CD4-positive, alpha-beta T cell (primary cell): ENCODE results near the gene DDI1. TPM values are rescaled to one million over a fixed set of nuclear protein-coding genes. Genes with fewer than 3 reads are reported as not detected.

Experiments
- ATAC-seq: fragments of 200-7000 bp; cut with Tn5 transposase; one replicate; pipeline ENCODE4 v1.10.0; 2022; ENCODE audit warnings: mild to moderate bottlenecking; ENCODE audit not compliant: poor library complexity
- CTCF ChIA-PET: fragments of 350-600 bp; sonication (Branson Sonifier 250); formaldehyde crosslinking; loops from one replicate; lab custom pipeline; 2021; ENCODE audit warnings: antibody characterized with exemption, inconsistent platforms; lab: Charles Lee
- POLR2A ChIA-PET: fragments of 350-600 bp; sonication (Branson Sonifier 250); formaldehyde crosslinking; loops from one replicate; lab custom pipeline; 2021; ENCODE audit warnings: antibody characterized with exemption, inconsistent platforms; lab: Charles Lee
- DNase-seq, 14 experiments: peaks; one replicate each; pipeline ENCODE4 v3.0.0-alpha.2; 2013 to 2020; ENCODE audit warnings: mixed read lengths in 2 of 14
- H3K27ac ChIP-seq, 2 donors: one replicate each; pipeline versions ENCODE4 v1.5.1 to v1.7.0; 2013; ENCODE audit warnings: low read length in 2 of 2, low read depth in 1 of 2, mild to moderate bottlenecking in 1 of 2
- H3K27me3 ChIP-seq, 2 experiments: 1 replicate in 1 of 2; 2 replicates in 1 of 2; pipeline versions ENCODE4 v1.6.1 to v1.7.0; 2013; ENCODE audit warnings: low read length in 2 of 2, control low read depth in 1 of 2, mild to moderate bottlenecking in 1 of 2, moderate library complexity in 1 of 2; ENCODE audit not compliant: insufficient read depth in 2 of 2, control insufficient read depth in 1 of 2
- H3K36me3 ChIP-seq: one replicate; pipeline ENCODE4 v1.6.1; 2013; ENCODE audit warnings: low read length, control low read depth; ENCODE audit not compliant: insufficient read depth
- H3K4me1 ChIP-seq: one replicate; pipeline ENCODE4 v1.6.1; 2013; ENCODE audit warnings: low read length, control low read depth; ENCODE audit not compliant: insufficient read depth
- H3K4me3 ChIP-seq: one replicate; pipeline ENCODE4 v1.5.1; 2013; ENCODE audit warnings: mild to moderate bottlenecking, low read length, moderate library complexity
- H3K9me3 ChIP-seq, 2 experiments: 1 replicate in 1 of 2; 2 replicates in 1 of 2; pipeline versions ENCODE4 v1.6.1 to v1.7.0; 2013; ENCODE audit warnings: low read length in 2 of 2, mild to moderate bottlenecking in 2 of 2, control low read depth in 1 of 2, moderate library complexity in 1 of 2; ENCODE audit not compliant: control insufficient read depth in 1 of 2, insufficient read depth in 1 of 2
- H3K27ac Mint-ChIP-seq: one replicate; pipeline ENCODE4 v1.8.0; 2020; ENCODE audit warnings: mixed read lengths
- H3K27me3 Mint-ChIP-seq: one replicate; pipeline ENCODE4 v1.8.0; 2021; ENCODE audit warnings: mixed read lengths
- H3K36me3 Mint-ChIP-seq: one replicate; pipeline ENCODE4 v1.8.0; 2021; ENCODE audit warnings: low read depth, mixed read lengths
- H3K4me1 Mint-ChIP-seq: one replicate; pipeline ENCODE4 v1.8.0; 2021; ENCODE audit warnings: low read depth, mixed read lengths
- H3K4me3 Mint-ChIP-seq: one replicate; pipeline ENCODE4 v1.8.0; 2020; ENCODE audit warnings: mild to moderate bottlenecking, mixed read lengths
- H3K9me3 Mint-ChIP-seq: one replicate; pipeline ENCODE4 v1.8.0; 2020; ENCODE audit warnings: mixed read lengths
- intact Hi-C, 2 experiments: fragments of 100-400 bp; cut with DNase I in 1 of 2; cut with micrococcal nuclease in 1 of 2; formaldehyde crosslinking; loops; one replicate each; pipeline versions ENCODE4 v1.15.1 to v1.9.0; 2023 to 2025; cut with DNase I, micrococcal nuclease
- total RNA-seq, 174 experiments: library from RNA in 2 of 174; stranded (reverse) in 2 of 174; gene quantifications; one replicate each; pipeline ENCODE4 v1.2.3 and lab custom pipeline; 2021 to 2026
- TF ChIP-seq, protein P1 (sequence below): fragments of 200-600 bp; IDR thresholded peaks from one replicate; pipeline ENCODE4 v1.8.0; 2022; ENCODE audit warnings: antibody characterized with exemption, mild to moderate bottlenecking

The DDI1 gene
- total RNA-seq, 2 experiments from 2014 or later = not detected

DNA sequence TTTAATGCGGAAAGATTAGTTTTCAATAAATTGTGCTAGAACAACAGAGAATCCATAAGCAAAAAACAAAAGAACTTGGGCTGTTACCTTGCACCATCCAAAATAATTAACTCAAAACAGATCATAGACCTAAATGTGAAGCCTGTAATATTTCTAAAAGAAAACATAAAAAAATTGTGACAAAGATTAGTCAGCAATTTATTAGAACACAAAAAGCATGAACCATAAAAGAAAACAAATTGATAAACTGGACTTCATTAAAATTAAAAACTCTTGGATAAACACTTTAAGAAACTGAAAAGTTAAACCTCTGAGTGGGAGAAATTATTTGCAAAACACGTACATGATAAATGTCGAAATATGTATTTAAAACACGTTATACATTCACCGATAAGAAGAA lies 21.5 kb downstream of the DDI1 start:
- no peaks in the 10 kb centered on the region for H3K36me3 ChIP-seq
- TF ChIP-seq, protein P1, sequence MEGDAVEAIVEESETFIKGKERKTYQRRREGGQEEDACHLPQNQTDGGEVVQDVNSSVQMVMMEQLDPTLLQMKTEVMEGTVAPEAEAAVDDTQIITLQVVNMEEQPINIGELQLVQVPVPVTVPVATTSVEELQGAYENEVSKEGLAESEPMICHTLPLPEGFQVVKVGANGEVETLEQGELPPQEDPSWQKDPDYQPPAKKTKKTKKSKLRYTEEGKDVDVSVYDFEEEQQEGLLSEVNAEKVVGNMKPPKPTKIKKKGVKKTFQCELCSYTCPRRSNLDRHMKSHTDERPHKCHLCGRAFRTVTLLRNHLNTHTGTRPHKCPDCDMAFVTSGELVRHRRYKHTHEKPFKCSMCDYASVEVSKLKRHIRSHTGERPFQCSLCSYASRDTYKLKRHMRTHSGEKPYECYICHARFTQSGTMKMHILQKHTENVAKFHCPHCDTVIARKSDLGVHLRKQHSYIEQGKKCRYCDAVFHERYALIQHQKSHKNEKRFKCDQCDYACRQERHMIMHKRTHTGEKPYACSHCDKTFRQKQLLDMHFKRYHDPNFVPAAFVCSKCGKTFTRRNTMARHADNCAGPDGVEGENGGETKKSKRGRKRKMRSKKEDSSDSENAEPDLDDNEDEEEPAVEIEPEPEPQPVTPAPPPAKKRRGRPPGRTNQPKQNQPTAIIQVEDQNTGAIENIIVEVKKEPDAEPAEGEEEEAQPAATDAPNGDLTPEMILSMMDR = no peak
- Mint-ChIP-seq H3K36me3 (no peaks in the 10 kb centered on the region), H3K27ac (no peak overlapping the region), H3K27me3 (no peaks in the 10 kb centered on the region), H3K9me3 (no peaks in the 10 kb centered on the region), H3K4me1 (no peaks in the 10 kb centered on the region), H3K4me3 (no peak overlapping the region)
- H3K4me3 ChIP-seq = no peak overlapping the region
- no peak overlapping the region for H3K27ac ChIP-seq
- H3K4me1 ChIP-seq = no peaks in the 10 kb centered on the region
- no peaks in the 10 kb centered on the region for H3K9me3 ChIP-seq
- ATAC-seq (no peak), DNase-seq (no peak)
- CTCF ChIA-PET = no interaction called here
- intact Hi-C loops = no loop called here
- H3K27me3 ChIP-seq = no peaks in the 10 kb centered on the region
- POLR2A ChIA-PET = no interaction called here

DNA sequence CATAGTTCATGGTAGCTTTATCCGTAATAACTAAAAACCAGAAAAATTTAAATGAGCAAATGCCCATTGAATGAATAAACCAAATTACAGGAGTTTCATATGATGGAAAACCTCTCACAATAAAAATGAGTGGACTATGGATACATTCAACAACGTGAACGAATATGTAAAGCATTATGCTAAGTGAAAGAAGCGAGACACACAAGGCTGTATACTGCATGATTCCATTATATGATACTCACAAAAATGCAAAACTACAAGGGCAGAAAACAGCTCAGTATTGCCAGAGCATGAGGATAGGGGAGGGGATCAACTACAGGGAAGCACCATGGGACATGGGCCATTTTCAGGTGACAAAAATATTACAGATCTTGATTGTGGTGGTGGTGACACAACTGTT lies 22.2 kb downstream of the DDI1 start:
- ATAC-seq = no peak
- intact Hi-C loops = no loop called here
- POLR2A ChIA-PET = no interaction called here
- TF ChIP-seq, protein P1 = no peak
- Histone ChIP-seq H3K27me3 (no peaks in the 10 kb centered on the region), H3K27ac (no peak overlapping the region), H3K9me3 (no peaks in the 10 kb centered on the region), H3K4me3 (no peak overlapping the region), H3K4me1 (no peaks in the 10 kb centered on the region), H3K36me3 (no peaks in the 10 kb centered on the region)
- Mint-ChIP-seq H3K27me3 (no peaks in the 10 kb centered on the region), H3K4me1 (no peaks in the 10 kb centered on the region), H3K4me3 (no peak overlapping the region), H3K36me3 (no peaks in the 10 kb centered on the region), H3K9me3 (peaks cover 2% of the 10 kb centered on the region), H3K27ac (no peak overlapping the region)
- CTCF ChIA-PET = no interaction called here
- no peak for DNase-seq

DNA sequence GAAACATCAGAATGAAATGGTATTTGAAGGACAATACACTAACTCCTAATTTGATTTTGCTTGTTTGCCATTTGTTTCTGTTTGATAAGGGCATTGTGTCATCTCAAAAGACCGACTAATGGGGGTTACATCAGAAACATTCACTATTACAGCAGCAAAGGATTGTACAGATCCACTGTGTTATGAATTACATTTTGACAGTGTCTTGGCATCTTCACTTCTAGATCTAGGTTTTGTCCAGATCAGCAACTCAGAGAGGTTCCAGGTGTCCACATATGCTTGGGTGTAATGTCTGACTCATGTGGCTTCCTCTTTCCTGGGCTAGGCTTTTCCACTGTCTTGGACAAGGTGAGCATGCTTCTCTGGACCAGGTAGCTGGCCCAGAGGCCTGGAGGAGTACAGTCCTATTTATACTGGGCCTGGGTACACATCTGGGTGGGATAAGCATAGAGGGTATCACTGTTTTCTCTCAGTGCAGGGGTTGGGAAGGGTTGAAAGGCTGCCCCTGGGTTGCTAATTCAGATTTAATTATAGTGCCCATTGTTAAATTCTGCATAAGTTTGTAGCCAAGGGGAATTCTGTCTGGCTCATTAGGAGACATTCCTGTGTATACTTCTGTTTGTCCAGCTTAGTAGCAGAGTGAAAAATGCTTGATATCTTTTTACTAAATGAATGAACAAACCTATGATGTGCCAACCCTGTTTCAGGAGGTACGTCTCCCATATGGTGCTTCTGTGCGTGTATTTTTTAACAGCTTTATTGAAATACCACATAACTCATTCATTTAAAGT lies 23.8 kb downstream of the DDI1 start:
- Mint-ChIP-seq H3K4me1 (no peaks in the 10 kb centered on the region), H3K4me3 (no peak overlapping the region), H3K27ac (no peak overlapping the region), H3K9me3 (peaks cover 2% of the 10 kb centered on the region), H3K36me3 (no peaks in the 10 kb centered on the region), H3K27me3 (no peaks in the 10 kb centered on the region)
- no peak for ATAC-seq
- TF ChIP-seq, protein P1 = no peak
- Histone ChIP-seq H3K4me1 (no peaks in the 10 kb centered on the region), H3K4me3 (no peak overlapping the region), H3K27me3 (no peaks in the 10 kb centered on the region), H3K27ac (no peak overlapping the region), H3K36me3 (no peaks in the 10 kb centered on the region), H3K9me3 (no peaks in the 10 kb centered on the region)
- intact Hi-C loops = no loop called here
- ChIA-PET POLR2A (no interaction called here), CTCF (no interaction called here)
- no peak for DNase-seq
